ENCODE measurements around the gene SAAL1.

SAAL1 gene

GRCh38 chr11:18063125-18063524 lies 42.8 kb downstream of the SAAL1 start:
- no peak overlapping the region for H3K4me3 ChIP-seq (ENCODE audit: low read depth, low read length)
- H3K79me2 ChIP-seq (ENCODE audit: control insufficient read depth, insufficient read depth, low read length, unreplicated experiment): no peaks in the 10 kb centered on the region
- H3K27me3 ChIP-seq (ENCODE audit: insufficient read depth, low read length): no peaks in the 10 kb centered on the region
- no peak overlapping the region for H3K27ac ChIP-seq (ENCODE audit: low read depth, low read length)
- no peaks in the 10 kb centered on the region for H3K4me1 ChIP-seq (ENCODE audit: control insufficient read depth, insufficient read depth, low read length, unreplicated experiment)
- no peaks in the 10 kb centered on the region for H3K36me3 ChIP-seq (ENCODE audit: insufficient read depth, low read length)
- H2AFZ ChIP-seq (ENCODE audit: low read length, unreplicated experiment): no peak overlapping the region

DNA sequence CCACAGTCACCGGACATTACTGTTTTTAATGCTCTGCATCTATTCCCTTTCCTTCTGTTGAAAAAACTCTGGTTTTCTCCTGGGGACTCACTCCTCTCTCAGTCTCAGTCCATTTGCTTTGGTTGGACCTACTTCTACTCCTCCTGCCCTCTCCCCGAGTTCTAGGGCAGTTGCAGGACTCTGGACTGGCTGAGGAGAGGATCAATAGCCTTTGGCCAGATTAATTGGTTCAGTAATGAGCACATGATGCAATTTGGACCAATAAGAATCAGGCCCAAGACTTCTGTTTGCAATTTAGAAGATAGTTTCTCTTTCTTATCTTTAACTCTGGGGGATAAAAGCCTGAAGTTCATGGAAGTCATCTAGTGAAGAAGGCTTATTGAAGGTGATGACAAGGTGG lies 44.5 kb downstream of the SAAL1 start:
- Histone ChIP-seq H3K27me3 (ENCODE audit: insufficient read depth, low read length) (peaks cover 5% of the 10 kb centered on the region; the same call in 1 of the 2 replicates), H3K4me3 (ENCODE audit: low read depth, low read length) (no peak overlapping the region), H2AFZ (ENCODE audit: low read length, unreplicated experiment) (no peak overlapping the region), H3K36me3 (ENCODE audit: insufficient read depth, low read length) (no peaks in the 10 kb centered on the region), H3K27ac (ENCODE audit: low read depth, low read length) (no peak overlapping the region), H3K4me1 (ENCODE audit: control insufficient read depth, insufficient read depth, low read length, unreplicated experiment) (no peaks in the 10 kb centered on the region), H3K79me2 (ENCODE audit: control insufficient read depth, insufficient read depth, low read length, unreplicated experiment) (no peaks in the 10 kb centered on the region)

DNA sequence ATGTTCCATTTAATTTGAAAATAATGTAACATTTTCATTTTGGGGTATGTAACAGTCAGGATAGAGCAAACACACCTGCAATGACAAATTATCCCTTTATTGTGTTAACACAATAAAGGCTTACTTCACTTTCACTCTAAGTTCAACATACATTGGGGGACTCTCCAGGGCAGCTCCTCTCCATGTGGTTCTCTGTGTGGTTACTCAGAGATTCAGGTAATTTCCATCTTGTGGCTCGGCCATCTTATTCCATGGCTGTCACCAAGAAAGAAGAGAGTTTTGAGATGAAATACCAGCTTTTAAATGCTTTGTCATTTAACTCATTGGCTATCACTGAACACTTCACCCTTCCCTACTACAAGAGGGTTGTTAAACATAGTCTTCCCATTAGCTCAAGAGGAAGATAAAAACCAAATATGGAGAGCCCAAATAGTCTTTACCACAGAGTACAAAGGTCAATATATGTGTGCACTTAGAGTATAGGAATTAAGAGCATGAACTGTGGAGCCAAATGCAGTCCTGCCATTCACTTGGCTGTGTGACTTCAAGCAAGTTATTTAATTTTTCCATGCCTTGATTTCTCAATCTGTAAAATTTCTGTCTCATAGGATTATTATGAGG lies 49.2 kb downstream of the SAAL1 start:
- no peak overlapping the region for H2AFZ ChIP-seq (ENCODE audit: low read length, unreplicated experiment)
- H3K4me3 ChIP-seq (ENCODE audit: low read depth, low read length): no peak overlapping the region
- H3K79me2 ChIP-seq (ENCODE audit: control insufficient read depth, insufficient read depth, low read length, unreplicated experiment): no peaks in the 10 kb centered on the region
- H3K27ac ChIP-seq (ENCODE audit: low read depth, low read length): no peak overlapping the region
- no peaks in the 10 kb centered on the region for H3K36me3 ChIP-seq (ENCODE audit: insufficient read depth, low read length)
- peaks cover 5% of the 10 kb centered on the region; the same call in 1 of the 2 replicates for H3K27me3 ChIP-seq (ENCODE audit: insufficient read depth, low read length)
- no peaks in the 10 kb centered on the region for H3K4me1 ChIP-seq (ENCODE audit: control insufficient read depth, insufficient read depth, low read length, unreplicated experiment)

DNA sequence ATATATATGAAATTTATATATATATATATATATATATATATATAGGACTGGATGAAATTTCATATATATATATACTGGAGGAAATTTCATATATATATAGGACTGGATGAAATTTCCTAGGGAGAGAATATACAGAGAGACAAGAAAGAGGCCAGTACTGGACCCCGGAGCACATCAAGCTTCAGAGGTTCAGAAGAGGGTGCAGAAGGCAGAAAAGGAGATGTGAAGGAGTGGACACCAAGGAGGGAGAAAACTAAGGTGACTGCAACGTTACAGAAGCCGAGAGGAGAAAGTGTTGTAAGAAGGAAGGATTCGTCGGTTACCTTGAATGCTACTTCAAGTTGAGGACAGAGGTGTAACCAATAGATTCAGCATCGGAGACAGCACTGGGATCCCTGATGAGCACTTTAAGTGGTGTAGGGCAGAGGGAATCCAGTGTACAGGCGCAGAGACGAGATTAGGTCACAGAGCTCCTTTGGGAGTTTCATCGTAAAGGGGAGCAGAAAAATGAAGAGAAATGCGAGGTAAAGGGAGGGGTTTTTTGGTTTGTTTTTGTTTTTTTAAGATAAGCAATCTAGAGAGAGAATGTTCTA lies 51.3 kb downstream of the SAAL1 start:
- Histone ChIP-seq H3K36me3 (ENCODE audit: insufficient read depth, low read length) (no peaks in the 10 kb centered on the region), H2AFZ (ENCODE audit: low read length, unreplicated experiment) (no peak overlapping the region), H3K27me3 (ENCODE audit: insufficient read depth, low read length) (peaks cover 18% of the 10 kb centered on the region), H3K4me3 (ENCODE audit: low read depth, low read length) (no peak overlapping the region), H3K79me2 (ENCODE audit: control insufficient read depth, insufficient read depth, low read length, unreplicated experiment) (no peaks in the 10 kb centered on the region), H3K27ac (ENCODE audit: low read depth, low read length) (no peak overlapping the region), H3K4me1 (ENCODE audit: control insufficient read depth, insufficient read depth, low read length, unreplicated experiment) (no peaks in the 10 kb centered on the region)

GRCh38 chr11:18050848-18051247 lies 55.0 kb downstream of the SAAL1 start:
- Histone ChIP-seq H3K27me3 (ENCODE audit: insufficient read depth, low read length) (peaks cover 46% of the 10 kb centered on the region), H2AFZ (ENCODE audit: low read length, unreplicated experiment) (no peak overlapping the region), H3K36me3 (ENCODE audit: insufficient read depth, low read length) (no peaks in the 10 kb centered on the region), H3K4me3 (ENCODE audit: low read depth, low read length) (no peak overlapping the region), H3K4me1 (ENCODE audit: control insufficient read depth, insufficient read depth, low read length, unreplicated experiment) (no peaks in the 10 kb centered on the region), H3K27ac (ENCODE audit: low read depth, low read length) (no peak overlapping the region), H3K79me2 (ENCODE audit: control insufficient read depth, insufficient read depth, low read length, unreplicated experiment) (no peaks in the 10 kb centered on the region)

GRCh38 chr11:18046116-18046777 lies 59.6 kb downstream of the SAAL1 start, which contains the start of gene TPH1:
TPH1 (minus strand) TSS chr11:18046269; CDS start chr11:18040762, 5,507 bp downstream.
- H3K79me2 ChIP-seq (ENCODE audit: control insufficient read depth, insufficient read depth, low read length, unreplicated experiment): no peaks in the 10 kb centered on the region
- no peak within 1 kb of the TSS for H3K27ac ChIP-seq (ENCODE audit: low read depth, low read length)
- H2AFZ ChIP-seq (ENCODE audit: low read length, unreplicated experiment): no peak within 1 kb of the TSS
- peaks cover 84% of the 10 kb centered on the region for H3K27me3 ChIP-seq (ENCODE audit: insufficient read depth, low read length)
- H3K4me3 ChIP-seq (ENCODE audit: low read depth, low read length): 0 out of 2 replicates have a peak within 1 kb of the TSS, but pooled peaks have one; percentile 21
- H3K4me1 ChIP-seq (ENCODE audit: control insufficient read depth, insufficient read depth, low read length, unreplicated experiment): no peaks in the 10 kb centered on the region
- no peaks in the 10 kb centered on the region for H3K36me3 ChIP-seq (ENCODE audit: insufficient read depth, low read length)

- no peak overlapping the region for H3K4me3 ChIP-seq (ENCODE audit: low read depth, low read length)
- peaks cover 63% of the 10 kb centered on the region for H3K27me3 ChIP-seq (ENCODE audit: insufficient read depth, low read length)
- H3K4me1 ChIP-seq (ENCODE audit: control insufficient read depth, insufficient read depth, low read length, unreplicated experiment): no peaks in the 10 kb centered on the region
- no peaks in the 10 kb centered on the region for H3K36me3 ChIP-seq (ENCODE audit: insufficient read depth, low read length)
- H3K27ac ChIP-seq (ENCODE audit: low read depth, low read length): no peak overlapping the region
- no peaks in the 10 kb centered on the region for H3K79me2 ChIP-seq (ENCODE audit: control insufficient read depth, insufficient read depth, low read length, unreplicated experiment)
- H2AFZ ChIP-seq (ENCODE audit: low read length, unreplicated experiment): no peak overlapping the region
Observed at GRCh38 chr11:18036456-18036855, 69.4 kb downstream of the SAAL1 start.

Measured in ACC112 (cell line).